HL-60 (cell line): ENCODE measurements around the gene ESCO1.
A peak's percentile ranks its signal among the peaks of the same experiment; 100 is the strongest.
"Not testable (repeated sequence)": the region's sequence is repeated elsewhere in the genome, so short reads cannot be mapped to it uniquely, and the experiment has no call there.

Source experiments
- DNase-seq, 2 experiments: peaks; one replicate each; pipeline ENCODE4 v3.0.0-alpha.2; 2010 to 2020; ENCODE audit warnings: low read depth in 1 of 2, low spot score in 1 of 2
- H3K27ac ChIP-seq: fragments of 250-450 bp; sonication (Bioruptor Pico); replicated peaks from 2 replicates; pipeline ENCODE4 v1.5.1; 2020; ENCODE audit warnings: mild to moderate bottlenecking, moderate library complexity
- H3K27me3 ChIP-seq: fragments of 250-450 bp; sonication (Bioruptor Pico); 2 replicates; pipeline ENCODE4 v1.5.1; 2021; ENCODE audit warnings: mild to moderate bottlenecking, moderate library complexity; ENCODE audit not compliant: insufficient read depth, poor library complexity, severe bottlenecking
- H3K4me3 ChIP-seq: replicated peaks from 2 replicates; pipeline ENCODE4 v1.5.1; 2011; ENCODE audit warnings: mild to moderate bottlenecking, control low read depth, low read length; ENCODE audit not compliant: insufficient read depth
- CTCF ChIP-seq: IDR thresholded peaks from one replicate; pipeline ENCODE4 v1.5.1; 2011; ENCODE audit warnings: low read length, control low read depth, inconsistent platforms; ENCODE audit not compliant: insufficient read depth
- GABPA ChIP-seq: IDR thresholded peaks from 2 replicates; pipeline ENCODE4 v1.6.1; 2012; ENCODE audit warnings: low read depth
- POLR2AphosphoS5 ChIP-seq: IDR thresholded peaks from 2 replicates; pipeline ENCODE4 v1.6.1; 2012; ENCODE audit warnings: low read depth
- REST ChIP-seq: IDR thresholded peaks from 2 replicates; pipeline ENCODE4 v1.6.1; 2012; ENCODE audit warnings: low read depth; ENCODE audit not compliant: insufficient replicate concordance
- SPI1 ChIP-seq: IDR thresholded peaks from 2 replicates; pipeline ENCODE4 v1.6.1; 2012; ENCODE audit warnings: low read depth, mild to moderate bottlenecking, borderline replicate concordance

Gene ESCO1

DNA sequence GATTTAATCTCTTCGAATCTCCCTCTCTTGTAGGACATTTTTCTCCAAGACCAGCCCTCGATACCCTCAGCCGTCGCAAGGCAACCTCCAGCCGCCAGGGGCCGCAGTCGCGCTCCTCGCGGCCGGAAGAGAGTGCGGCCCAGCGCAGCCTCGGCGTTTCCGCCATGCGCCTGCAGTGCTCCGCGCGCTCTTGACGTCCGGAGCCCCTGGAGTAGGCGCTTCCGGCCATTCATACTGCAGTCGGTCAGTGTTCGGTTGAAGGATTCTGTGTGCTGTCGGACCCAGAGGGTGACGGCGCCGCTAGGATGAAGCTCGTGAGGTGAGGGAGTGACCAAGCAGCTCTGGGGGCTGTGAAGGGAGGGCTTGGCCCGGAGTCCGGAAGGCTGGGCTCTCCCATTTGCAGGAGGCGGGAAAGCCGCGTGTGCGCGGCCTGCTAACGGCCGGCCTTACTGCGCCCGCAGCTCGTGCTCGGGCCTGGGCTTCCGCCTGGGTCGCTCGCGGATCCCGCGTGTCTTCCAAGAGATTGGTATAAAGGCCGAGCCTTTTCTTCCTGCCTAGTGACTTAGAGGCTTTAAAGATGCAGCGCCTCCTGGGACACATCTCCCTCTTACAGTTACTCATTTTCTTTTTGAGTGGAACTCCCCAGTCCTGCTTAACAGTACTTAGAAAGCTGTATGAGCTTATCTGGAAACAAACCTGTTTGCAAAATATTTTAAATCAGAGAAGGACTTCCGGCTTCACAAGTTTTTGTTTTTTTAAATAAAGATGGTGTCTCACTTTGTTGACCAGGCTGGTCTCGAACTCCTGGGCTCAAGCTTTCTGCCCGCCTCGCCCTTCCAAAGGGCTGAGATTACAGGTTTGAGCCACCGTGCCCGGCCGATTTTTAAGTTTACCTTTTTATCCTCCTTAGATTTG, 11.9 kb upstream of the ESCO1 start, which contains the start of gene SNRPD1:
TSS of gene SNRPD1 (plus strand) at position 190 of the 915 bp plus-strand sequence. CDS start at position 306, 116 bp downstream.
- TF ChIP-seq REST (peak; percentile 79), CTCF (peak; percentile 99), SPI1 (0 out of 2 replicates have a peak, but pooled peaks have one; percentile 1), GABPA (peak; percentile 97), POLR2AphosphoS5 (peak; percentile 99)

DNA sequence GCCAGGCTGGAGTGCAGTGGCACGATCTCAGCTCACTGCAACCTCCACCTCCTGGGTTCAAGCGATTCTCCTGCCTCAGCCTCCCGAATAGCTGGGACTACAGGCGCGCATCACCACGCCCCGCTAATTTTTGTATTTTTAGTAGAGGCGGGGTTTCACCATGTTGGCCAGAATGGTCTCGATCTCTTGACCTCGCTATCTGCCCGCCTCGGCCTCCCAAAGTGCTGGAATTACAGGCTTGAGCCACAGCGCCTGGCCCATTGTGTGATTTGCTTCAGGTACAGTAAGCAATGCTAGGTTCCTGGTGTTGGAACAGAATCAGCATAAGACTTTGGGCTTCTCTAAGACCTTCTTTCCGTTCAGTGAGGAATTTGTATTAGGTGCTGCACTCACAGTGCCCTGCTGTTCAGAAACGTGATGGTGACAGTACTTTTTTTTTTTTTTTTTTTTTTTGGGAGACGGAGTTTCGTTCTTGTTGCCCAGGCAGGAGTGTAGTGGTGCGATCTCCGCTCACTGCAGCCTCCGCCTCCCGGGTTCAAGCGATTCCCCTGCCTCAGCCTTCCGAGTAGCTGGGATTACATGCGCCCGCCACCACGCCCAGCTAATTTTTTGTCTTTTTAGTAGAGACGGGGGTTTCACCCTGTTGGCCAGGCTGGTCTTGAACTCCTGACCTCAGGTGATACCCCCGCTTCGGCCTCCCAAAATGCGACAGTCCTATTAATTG, 11.1 kb upstream of the ESCO1 start:
- peak in 1 of 2 experiments; percentile 23 for DNase-seq
- H3K27me3 ChIP-seq = not testable (repeated sequence)
- Histone ChIP-seq H3K27ac (peak overlapping the region; percentile 98), H3K4me3 (peak overlapping the region; percentile 84)

More for the DNA sequence above, 11.9 kb upstream of the ESCO1 start, which contains the start of gene SNRPD1:
- H3K27me3 ChIP-seq = no peaks in the 10 kb centered on the region
- H3K4me3 ChIP-seq = peak within 1 kb of the TSS; percentile 84
- peak; percentile 94 to 99 for DNase-seq
- peak within 1 kb of the TSS; percentile 98 for H3K27ac ChIP-seq

GRCh38 chr18:21605213-21605612, 4.7 kb upstream of the ESCO1 start:
- H3K27me3 ChIP-seq = no peaks in the 10 kb centered on the region
- DNase-seq = no peak
- no peak overlapping the region for H3K4me3 ChIP-seq
- TF ChIP-seq GABPA (no peak), CTCF (no peak), POLR2AphosphoS5 (no peak), SPI1 (no peak), REST (no peak)
- H3K27ac ChIP-seq = no peak overlapping the region

GRCh38 chr18:21604671-21605070, 4.2 kb upstream of the ESCO1 start:
- no peak for TF ChIP-seq SPI1
- TF ChIP-seq REST = no peak
- TF ChIP-seq POLR2AphosphoS5 = no peak
- TF ChIP-seq CTCF = no peak
- no peak for TF ChIP-seq GABPA
- no peak overlapping the region for H3K4me3 ChIP-seq
- H3K27me3 ChIP-seq = no peaks in the 10 kb centered on the region
- no peak overlapping the region for H3K27ac ChIP-seq
- no peak for DNase-seq
